ENCODE results near the gene DDHD1.
"Not testable (repeated sequence)": the region's sequence is repeated elsewhere in the genome, so short reads cannot be mapped to it uniquely, and the experiment has no call there.

DDHD1 gene

GRCh38 chr14:53152184-53152886 lies 788 bp downstream of the DDHD1 start:
- peak; percentile 30 for DNase-seq (ENCODE audit: low spot score)

- peak; percentile 42 for DNase-seq (ENCODE audit: low spot score)
Observed at GRCh38 chr14:53151523-53152183, 1.5 kb downstream of the DDHD1 start.

GRCh38 chr14:53149668-53150316 lies 3.3 kb downstream of the DDHD1 start:
- no peak for DNase-seq (ENCODE audit: low spot score)

GRCh38 chr14:53148671-53149070 lies 4.5 kb downstream of the DDHD1 start:
- DNase-seq (ENCODE audit: low spot score), result no peak

GRCh38 chr14:53147893-53148292 lies 5.2 kb downstream of the DDHD1 start:
- no peak for DNase-seq (ENCODE audit: low spot score)

GRCh38 chr14:53147208-53147607 lies 5.9 kb downstream of the DDHD1 start:
- no peak for DNase-seq (ENCODE audit: low spot score)

GRCh38 chr14:53146739-53147138 lies 6.4 kb downstream of the DDHD1 start:
- DNase-seq (ENCODE audit: low spot score), result no peak

- DNase-seq (ENCODE audit: low spot score), result no peak
Observed at GRCh38 chr14:53144244-53144643, 8.9 kb downstream of the DDHD1 start.

- DNase-seq (ENCODE audit: low spot score), result no peak
Observed at GRCh38 chr14:53140585-53140984, 12.5 kb downstream of the DDHD1 start.

GRCh38 chr14:53137568-53138203 lies 15.4 kb downstream of the DDHD1 start:
- no peak for DNase-seq (ENCODE audit: low spot score)

- DNase-seq (ENCODE audit: low spot score), result not testable (repeated sequence)
Observed at GRCh38 chr14:53130491-53130890, 22.6 kb downstream of the DDHD1 start.

- DNase-seq (ENCODE audit: low spot score), result no peak
Observed at GRCh38 chr14:53128303-53129028, 24.7 kb downstream of the DDHD1 start.

- DNase-seq (ENCODE audit: low spot score), result no peak
Observed at GRCh38 chr14:53127832-53128231, 25.3 kb downstream of the DDHD1 start.

GRCh38 chr14:53127151-53127550 lies 26.0 kb downstream of the DDHD1 start:
- no peak for DNase-seq (ENCODE audit: low spot score)

- DNase-seq (ENCODE audit: low spot score), result no peak
Observed at GRCh38 chr14:53126731-53127130, 26.4 kb downstream of the DDHD1 start.

GRCh38 chr14:53124786-53125185 lies 28.3 kb downstream of the DDHD1 start:
- no peak for DNase-seq (ENCODE audit: low spot score)

- DNase-seq (ENCODE audit: low spot score), result not testable (repeated sequence)
Observed at GRCh38 chr14:53121419-53121818, 31.7 kb downstream of the DDHD1 start.

GRCh38 chr14:53117479-53117878 lies 35.6 kb downstream of the DDHD1 start:
- not testable (repeated sequence) for DNase-seq (ENCODE audit: low spot score)

- DNase-seq (ENCODE audit: low spot score), result no peak
Observed at GRCh38 chr14:53113989-53114388, 39.1 kb downstream of the DDHD1 start.

GRCh38 chr14:53110096-53110495 lies 43.0 kb downstream of the DDHD1 start:
- DNase-seq (ENCODE audit: low spot score), result no peak

GRCh38 chr14:53109105-53110041 lies 43.8 kb downstream of the DDHD1 start:
- peak; percentile 7 for DNase-seq (ENCODE audit: low spot score)
